ENCODE results near the gene GADD45G. TPM values are rescaled to one million over a fixed set of nuclear protein-coding genes. Genes with fewer than 3 reads are reported as not detected.
A peak's percentile ranks its signal among the peaks of the same experiment; 100 is the strongest.

Gene GADD45G
- total and polyA plus RNA-seq, 7 donors, result 5.7 to 37.8 (median 19.7) TPM

GRCh38 chr9:89591274-89592212 lies 13.3 kb upstream of the GADD45G start:
- Histone ChIP-seq H3K27ac (no peak overlapping the region), H3K36me3 (no peaks in the 10 kb centered on the region), H3K9me3 (no peaks in the 10 kb centered on the region), H3K27me3 (no peaks in the 10 kb centered on the region), H3K4me1 (no peaks in the 10 kb centered on the region), H3K4me3 (no peak overlapping the region)
- 81 to 85% methylated on average over 15 of the region's 15 CpGs for WGBS, 2 donors
- no peak for DNase-seq
- TF ChIP-seq POLR2AphosphoS5 (IDR thresholded peaks at IDR 0.05) (no peak), EP300 (IDR thresholded peaks at IDR 0.05) (no peak), CTCF (IDR thresholded peaks at IDR 0.05) (no peak), POLR2A (IDR thresholded peaks at IDR 0.05) (no peak)
- intact Hi-C loops (cut with DNase I), result no loop called here

- H3K36me3 ChIP-seq, result no peaks in the 10 kb centered on the region
- 90 to 93% methylated on average over 12 of the region's 12 CpGs for WGBS, 2 donors
- intact Hi-C loops (cut with DNase I), result no loop called here
- H3K4me3 ChIP-seq, result no peak overlapping the region
- no peak overlapping the region for H3K27ac ChIP-seq
- H3K4me1 ChIP-seq, result no peaks in the 10 kb centered on the region
- no peak for TF ChIP-seq POLR2A (IDR thresholded peaks at IDR 0.05)
- DNase-seq, result no peak
- no peaks in the 10 kb centered on the region for H3K9me3 ChIP-seq
- H3K27me3 ChIP-seq, result no peaks in the 10 kb centered on the region
Observed at GRCh38 chr9:89592213-89592815, 12.5 kb upstream of the GADD45G start.

- DNase-seq, result no peak
- Histone ChIP-seq H3K4me1 (no peaks in the 10 kb centered on the region), H3K27me3 (no peaks in the 10 kb centered on the region), H3K36me3 (no peaks in the 10 kb centered on the region), H3K9me3 (no peaks in the 10 kb centered on the region), H3K4me3 (no peak overlapping the region), H3K27ac (no peak overlapping the region)
- intact Hi-C loops (cut with DNase I), result no loop called here
- TF ChIP-seq POLR2A (IDR thresholded peaks at IDR 0.05) (no peak), POLR2AphosphoS5 (IDR thresholded peaks at IDR 0.05) (no peak), CTCF (IDR thresholded peaks at IDR 0.05) (no peak), EP300 (IDR thresholded peaks at IDR 0.05) (no peak)
- 43 to 66% methylated on average over 13 of the region's 13 CpGs for WGBS, 2 donors
Observed at GRCh38 chr9:89592963-89593726, 11.7 kb upstream of the GADD45G start.

GRCh38 chr9:89593727-89594427 lies 10.9 kb upstream of the GADD45G start:
- Histone ChIP-seq H3K9me3 (no peaks in the 10 kb centered on the region), H3K36me3 (no peaks in the 10 kb centered on the region), H3K27me3 (no peaks in the 10 kb centered on the region), H3K4me1 (no peaks in the 10 kb centered on the region), H3K27ac (no peak overlapping the region), H3K4me3 (no peak overlapping the region)
- TF ChIP-seq EP300 (IDR thresholded peaks at IDR 0.05) (no peak), POLR2AphosphoS5 (IDR thresholded peaks at IDR 0.05) (no peak), CTCF (IDR thresholded peaks at IDR 0.05) (peak in 1 of 4 experiments; percentile 38), POLR2A (IDR thresholded peaks at IDR 0.05) (no peak)
- intact Hi-C loops (cut with DNase I), result no loop called here
- WGBS, 2 donors, result 34 to 44% methylated on average over 14 of the region's 14 CpGs
- no peak for DNase-seq

Measured in sigmoid colon (tissue), 7 donors.